HG02678 (cell line): ENCODE measurements around the gene EFCAB6.
A peak's percentile ranks its signal among the peaks of the same experiment; 100 is the strongest.

Source experiments
- ATAC-seq: cut with Tn5 transposase; IDR thresholded peaks from one replicate; pipeline ENCODE4 v1.9.1; 2021; ENCODE audit warnings: mild to moderate bottlenecking, moderate library complexity; ENCODE audit not compliant: unreplicated experiment

EFCAB6 gene

DNA sequence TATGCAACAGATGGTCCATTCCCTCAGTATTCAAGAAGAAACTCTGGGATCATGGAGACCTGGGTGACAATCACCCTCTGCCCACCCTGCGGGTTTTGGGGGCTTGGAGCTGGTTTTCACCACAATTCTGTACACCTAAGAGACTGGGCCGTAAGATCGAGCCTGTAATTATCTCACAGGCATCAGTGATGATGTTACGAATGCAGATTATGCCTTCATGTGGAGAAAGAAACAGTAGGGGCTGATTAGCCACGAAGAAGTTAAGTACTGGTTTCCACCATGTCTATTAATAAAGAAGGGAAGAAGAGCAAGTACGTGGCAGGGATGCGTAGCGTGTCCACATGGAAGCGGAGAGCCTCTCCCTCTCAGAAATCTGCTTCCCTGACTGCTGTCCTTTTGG is 5.3 kb upstream of the EFCAB6 start:
- ATAC-seq: no peak

DNA sequence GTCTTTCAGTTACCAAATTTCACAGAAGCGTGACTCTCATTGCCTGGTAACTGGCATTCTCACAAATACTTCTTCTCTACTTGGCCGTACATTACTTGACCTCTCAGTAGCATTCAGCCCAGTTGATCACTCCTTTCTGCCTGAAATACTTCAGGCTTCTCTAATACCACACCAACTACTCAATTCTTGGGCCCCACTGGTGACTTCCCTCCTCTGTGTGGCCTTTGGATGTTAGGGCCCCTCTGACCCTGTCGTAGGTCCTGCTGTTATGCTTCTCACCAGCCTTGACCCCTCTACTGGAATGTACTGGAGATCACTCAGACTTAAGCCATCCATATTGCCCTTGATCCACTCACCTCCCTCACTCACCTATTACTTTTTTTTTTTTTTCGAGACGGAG is 2.2 kb upstream of the EFCAB6 start:
- ATAC-seq: no peak

DNA sequence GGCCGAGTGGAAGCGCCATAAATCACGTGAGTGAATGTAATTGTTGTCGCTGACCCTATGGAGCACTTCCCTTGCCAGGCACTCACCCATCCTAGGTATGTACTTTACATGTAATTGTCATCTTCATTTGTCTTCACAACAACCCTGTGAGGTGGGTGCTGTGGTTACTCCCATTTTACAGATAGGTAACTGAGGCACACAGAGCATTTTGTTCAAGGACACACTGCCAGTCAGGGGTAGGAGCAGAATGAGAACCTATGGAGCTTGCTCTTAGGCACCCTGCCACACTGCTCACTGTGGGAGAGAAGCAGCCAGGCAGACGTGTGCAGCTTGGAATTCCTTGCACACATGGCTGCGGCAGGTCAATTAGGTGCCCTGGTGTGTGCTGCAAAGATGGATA is 785 bp upstream of the EFCAB6 start:
- ATAC-seq: no peak

DNA sequence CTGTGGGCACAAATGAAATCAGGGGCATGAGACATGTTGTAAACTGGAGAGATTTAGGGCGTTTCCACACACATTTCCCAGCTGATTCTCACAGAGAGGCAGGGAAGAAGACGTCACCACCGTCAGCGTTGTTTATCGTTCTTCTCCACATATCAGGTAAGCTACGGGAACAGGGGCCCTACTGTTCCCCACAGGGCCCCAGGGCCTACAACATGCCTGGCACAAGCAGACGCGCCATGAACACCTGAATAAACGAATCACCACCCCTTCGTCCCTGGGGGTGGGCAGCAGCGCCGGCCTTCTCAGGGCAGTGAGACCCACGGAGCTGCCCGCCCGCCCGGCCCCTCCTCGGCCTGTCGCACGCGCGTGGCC is 342 bp downstream of the EFCAB6 start:
- ATAC-seq: no peak

DNA sequence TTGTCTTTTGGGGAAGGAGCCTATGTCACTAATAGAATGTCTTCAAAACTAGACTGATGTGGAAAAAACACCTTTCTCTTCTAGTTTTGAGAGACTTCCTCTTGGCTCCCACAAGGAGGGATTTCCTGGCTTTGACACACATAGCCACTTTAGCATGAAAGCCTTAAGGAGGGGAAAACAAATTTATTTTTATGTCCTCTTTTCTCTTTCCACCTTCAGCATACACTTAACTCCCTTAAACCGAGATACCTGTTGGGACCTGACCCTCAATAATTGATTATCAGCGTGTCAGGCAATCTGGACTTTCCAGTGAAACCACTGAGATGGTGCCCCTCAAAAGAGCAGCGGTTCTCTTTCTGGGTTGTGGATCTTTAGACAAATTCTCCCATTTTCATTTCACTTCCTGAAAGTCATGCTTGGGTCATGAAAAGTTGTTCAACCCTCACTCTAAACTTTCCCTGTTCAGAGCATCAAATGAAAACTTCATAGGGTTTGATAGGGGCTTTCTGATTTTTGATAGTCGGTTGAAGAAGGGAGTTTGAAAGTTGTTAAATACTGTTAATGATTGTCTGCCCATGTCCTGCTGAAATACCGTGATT is 9.1 kb downstream of the EFCAB6 start:
- no peak for ATAC-seq

DNA sequence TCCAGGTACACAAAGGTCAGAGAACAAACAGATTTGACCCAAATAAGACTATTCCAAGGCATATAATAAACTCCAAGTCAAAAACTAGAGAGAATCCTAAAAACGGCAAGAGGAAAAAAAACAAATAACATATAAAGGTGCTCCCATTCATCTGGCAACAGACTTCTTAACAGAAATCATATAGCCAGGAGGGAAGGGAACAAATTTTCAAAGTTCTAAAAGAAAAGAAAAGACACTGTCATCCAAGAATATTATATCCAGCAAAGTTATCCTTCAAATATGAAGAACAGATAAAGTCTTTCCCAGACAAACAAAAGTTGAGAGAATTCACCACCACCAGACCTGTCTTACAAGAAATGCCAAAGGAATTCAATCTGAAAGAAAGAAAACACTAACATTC is 11.1 kb downstream of the EFCAB6 start:
- no peak for ATAC-seq

DNA sequence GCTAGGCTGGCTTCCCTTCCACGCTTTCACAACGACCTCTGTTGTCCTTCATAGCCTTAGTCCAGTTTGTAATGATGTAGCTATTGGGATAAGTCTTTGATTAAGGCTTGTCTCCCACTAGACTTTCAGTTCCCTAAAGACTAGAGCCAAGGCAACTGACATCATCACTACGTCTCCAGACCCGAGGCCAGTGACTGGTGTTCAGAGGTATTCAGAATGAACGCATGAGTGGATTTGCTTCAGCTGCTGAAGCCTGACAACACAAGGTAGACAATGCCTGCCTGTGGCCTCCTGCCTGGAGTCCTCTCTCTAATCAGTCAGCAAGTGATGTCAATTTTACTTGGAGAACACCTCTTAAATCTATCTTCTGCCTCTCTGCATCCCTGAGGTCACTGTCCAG is 13.6 kb downstream of the EFCAB6 start:
- ATAC-seq: peak; percentile 42

DNA sequence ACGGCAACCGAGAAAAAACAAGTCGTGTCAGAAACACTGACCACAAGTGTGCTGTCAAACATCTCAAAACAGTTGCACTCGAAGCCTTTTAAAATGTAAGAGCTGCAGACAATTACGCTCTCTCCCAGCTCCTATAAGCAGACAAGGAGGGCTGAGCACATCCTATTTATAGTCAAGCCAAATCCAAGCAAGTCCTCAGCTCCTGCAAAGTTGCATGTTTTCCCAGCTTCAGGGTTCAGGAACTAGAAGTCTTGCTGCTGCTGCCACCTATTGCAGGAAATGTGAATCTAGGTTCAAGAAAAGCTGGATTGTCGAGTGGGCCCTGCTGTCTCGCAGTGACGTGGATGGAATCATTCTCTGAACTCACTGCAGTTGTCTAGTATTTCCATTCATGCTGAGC is 15.5 kb downstream of the EFCAB6 start:
- no peak for ATAC-seq

DNA sequence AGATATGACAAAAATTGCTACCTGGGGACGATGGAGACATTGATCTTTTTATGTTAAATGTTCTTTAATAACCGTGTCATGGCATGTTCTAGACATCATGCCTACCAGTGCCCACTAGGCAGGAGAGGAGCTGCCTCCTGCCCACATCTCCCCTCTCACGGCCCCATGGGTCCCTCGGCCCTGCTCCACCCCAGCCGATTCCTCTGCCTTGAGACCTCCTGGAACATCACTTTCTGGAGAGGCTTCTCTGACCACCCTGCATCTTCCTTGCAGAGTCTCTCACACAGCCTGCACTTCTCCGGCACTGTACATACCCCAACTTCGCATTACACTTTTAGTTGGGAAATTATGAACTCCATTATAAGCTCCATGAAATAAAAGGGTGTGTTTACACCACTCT is 16.8 kb downstream of the EFCAB6 start:
- ATAC-seq: no peak

DNA sequence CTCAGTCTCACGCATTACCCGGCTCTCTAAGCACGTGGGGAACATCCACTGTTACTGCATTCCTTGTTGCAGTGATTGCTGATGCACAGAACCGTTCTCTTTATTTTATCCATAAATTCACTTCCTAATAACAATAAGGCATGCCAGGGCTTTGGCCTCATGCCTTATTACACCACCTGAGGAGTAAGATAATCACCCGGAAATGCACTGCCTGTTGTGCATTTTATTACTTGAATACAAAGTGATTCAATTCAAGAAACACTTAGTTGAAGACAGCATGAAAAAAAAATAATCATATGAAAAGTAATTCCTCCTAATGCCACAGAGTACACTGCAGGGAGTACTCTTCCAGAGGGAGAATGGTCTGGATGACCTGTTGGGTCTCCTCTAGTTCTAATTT is 19.2 kb downstream of the EFCAB6 start:
- ATAC-seq: no peak

DNA sequence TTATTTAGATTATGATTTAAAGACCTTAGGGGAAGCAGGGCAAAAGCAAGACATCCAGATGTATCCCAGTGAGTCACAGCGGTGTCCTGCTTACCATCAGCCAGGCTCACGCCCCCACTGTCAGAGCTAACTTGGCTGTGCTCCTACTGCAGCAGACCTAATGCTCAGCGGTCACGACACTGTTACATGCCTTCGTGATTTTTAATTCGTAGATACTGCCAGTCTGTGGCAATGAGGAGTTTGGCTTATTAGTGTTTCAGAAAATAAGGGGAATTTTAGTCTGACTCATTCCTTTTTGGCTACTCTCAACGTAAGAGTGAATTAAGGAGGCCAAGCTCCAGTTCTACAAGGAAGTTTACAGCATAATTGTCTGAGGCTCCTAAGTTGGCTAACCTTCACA is 22.7 kb downstream of the EFCAB6 start:
- ATAC-seq: no peak

DNA sequence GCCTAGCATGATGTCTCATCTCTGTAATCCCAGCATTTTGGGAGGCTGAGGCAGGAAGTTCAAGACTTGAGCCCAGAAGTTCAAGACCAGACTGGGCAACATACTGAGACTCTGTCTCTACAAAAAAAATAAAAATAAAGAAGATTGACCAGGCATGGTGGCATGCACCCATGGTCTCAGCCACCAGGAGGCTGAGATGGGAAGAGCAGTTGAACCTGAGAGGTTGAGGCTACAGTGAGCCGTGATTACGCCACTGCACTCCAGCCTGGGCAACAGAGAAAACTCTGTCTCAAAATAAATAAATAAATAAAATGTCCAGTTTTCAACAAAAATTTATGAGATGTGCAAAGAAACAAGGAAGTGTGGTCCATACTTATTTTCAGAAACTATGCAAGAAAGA is 28.3 kb downstream of the EFCAB6 start:
- ATAC-seq: no peak

DNA sequence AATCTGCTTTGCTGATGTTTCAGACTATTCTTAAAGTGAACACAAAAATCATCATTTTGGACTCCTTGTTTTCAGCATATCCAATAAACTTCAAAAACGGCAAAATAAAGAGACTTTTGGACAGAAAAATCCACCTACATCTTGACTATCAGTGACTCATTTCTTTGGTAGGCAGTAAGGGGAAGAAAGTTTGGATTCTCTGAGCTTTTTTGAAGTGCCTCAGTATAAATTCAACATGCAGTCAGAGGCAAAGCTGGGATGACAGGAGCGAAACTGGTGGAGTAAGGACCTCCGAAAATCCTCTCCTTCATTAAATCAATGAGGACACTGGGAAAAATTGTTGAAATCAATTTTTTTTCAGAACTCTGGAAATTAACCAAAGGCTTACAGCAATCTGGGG is 29.7 kb downstream of the EFCAB6 start:
- ATAC-seq: no peak

DNA sequence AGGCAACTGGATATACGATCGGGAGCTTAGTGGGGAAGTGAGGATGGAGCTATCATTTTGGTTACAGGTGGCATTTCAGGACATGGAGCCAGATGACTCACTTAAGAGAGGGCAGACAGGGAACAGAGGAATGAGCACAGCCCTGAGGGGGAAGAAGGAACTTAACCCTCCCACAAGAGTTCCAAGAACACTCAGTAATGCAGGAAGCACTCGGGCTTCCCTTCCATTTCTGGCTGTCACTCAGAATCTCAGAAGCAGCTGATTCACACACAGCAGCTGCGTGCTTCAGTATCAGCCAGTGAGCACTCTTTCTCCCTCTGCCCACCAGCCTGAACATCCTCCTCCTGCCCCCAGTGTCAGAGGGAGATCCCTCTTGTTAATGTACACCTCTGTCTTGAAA is 34.8 kb downstream of the EFCAB6 start:
- ATAC-seq: no peak

DNA sequence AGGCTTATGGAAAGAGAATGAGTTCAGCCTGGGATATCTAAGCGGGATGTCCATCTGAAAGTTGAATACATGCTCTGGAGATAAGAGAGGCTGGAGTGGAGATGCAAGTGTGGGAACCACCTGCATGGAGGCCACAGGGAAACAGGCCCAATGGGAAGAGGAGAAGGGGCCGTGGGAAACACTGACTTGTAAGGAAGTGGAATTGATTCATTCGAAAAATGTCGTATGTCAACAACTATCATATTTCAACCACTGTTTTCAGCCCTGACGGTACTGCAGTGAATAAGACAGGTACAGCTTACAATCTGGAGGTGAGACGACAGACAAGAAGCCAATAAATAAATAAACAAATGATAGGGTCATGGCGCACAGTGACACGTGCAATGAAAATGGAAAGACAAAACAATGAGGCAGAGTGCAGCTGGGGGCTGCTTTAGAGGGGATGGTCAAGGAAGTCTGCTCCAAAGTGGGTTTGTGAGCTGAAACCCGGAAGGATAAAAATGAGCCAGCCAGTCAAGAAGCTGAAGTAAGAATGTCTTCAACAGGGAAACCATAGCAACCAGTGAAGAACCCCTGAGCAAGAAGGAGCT is 35.9 kb downstream of the EFCAB6 start:
- no peak for ATAC-seq

DNA sequence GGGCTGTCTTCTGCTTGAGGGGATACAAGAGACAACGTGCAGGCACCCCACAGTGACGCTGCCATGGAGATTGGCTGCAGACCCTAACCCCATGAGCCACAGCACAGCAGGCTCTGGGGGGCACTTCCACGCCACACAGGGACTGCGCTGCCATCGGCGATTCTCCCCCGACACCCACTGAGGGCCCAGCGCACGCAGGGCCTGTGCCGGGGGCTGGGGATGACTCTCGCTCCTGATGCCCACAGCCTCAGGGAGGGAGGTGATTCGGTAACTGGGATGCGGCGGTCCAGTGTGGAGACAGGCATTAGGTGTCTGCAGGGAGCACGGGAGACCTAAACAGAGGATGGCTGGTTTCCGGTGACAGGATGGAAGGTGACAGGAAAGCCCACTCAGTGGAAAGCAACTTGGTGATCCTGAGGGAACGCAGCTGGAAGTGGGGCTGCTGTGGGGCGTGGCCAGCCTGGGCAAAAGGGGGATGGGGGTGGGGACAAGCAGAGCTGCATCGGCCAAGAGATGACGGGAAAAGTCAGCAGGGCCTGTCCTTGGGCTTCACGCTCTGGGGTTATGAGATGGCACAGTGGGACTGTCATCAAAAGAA is 37.7 kb downstream of the EFCAB6 start:
- ATAC-seq: no peak

DNA sequence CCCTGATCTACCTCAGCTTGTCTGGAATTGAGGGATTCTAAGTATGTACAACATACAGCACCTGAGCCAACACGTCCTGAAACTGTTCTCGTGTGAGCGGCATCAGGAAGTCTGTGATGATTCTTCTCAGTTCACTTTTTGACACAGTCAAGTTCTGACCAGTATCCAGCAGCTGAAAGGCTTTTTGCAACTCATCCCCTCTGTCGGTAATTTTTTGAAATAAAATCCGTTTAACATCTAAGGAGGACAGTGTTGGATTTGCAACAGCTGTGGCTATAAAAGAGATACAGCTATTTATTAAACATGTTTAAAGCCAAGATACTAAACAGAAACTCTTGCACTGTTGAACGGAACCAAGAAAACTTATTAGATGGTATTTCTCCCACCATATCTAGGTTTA is 39.3 kb downstream of the EFCAB6 start:
- no peak for ATAC-seq

DNA sequence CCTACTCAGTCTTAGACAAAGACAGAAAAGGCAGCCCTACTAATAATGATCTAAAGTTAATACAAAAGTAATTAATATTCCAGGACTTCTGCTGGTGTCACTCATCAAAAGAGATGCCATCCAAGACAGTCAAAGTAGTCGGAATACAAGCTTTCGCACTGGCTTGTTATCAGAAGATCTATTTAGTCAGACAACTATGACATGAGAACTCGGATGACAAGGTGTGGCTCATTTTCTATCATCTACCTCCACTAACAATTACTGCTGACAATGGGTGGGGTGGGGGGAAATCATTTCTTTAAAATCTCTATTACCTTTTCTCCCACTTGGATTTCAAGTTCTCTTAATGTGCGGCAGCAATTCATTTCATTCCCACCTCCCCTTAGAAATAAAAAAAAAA is 56.7 kb downstream of the EFCAB6 start:
- no peak for ATAC-seq

DNA sequence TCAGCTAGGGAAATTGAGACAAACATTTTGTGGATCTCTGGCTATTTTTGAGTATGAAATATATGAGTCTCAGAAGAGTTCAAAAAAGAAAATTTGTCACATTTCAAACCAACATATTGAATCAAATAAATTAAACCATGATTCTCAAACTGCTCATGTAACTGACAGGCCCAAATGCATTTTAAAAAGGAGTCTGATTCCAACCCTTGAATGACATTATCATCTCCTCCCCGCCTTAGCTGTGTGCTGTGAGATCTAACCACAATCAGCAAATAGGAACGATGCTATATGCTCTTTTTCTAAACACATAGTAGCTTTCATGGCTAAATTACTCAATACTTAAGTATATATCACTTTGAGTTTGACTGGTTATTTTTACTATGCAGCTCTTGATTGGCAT is 57.1 kb downstream of the EFCAB6 start:
- ATAC-seq: no peak

DNA sequence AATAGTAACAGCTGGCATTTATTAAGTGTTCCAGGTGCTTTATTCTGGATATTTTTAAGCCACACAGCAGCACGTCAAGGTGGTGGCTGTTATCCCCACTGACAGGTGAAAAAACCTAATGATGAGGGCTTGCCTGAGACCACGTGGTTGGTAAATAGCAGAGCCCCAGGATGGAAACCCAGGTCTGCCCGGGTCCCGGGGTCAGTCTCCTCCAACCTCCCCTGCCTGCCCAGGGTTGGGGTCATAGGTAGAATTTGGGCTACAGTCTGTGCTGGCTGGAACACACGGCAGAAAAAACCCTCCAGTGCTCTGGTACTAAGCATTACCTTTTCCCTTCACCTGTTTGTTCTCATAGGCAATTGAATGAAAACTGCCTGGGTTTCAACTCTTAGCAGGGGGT is 57.9 kb downstream of the EFCAB6 start:
- no peak for ATAC-seq

DNA sequence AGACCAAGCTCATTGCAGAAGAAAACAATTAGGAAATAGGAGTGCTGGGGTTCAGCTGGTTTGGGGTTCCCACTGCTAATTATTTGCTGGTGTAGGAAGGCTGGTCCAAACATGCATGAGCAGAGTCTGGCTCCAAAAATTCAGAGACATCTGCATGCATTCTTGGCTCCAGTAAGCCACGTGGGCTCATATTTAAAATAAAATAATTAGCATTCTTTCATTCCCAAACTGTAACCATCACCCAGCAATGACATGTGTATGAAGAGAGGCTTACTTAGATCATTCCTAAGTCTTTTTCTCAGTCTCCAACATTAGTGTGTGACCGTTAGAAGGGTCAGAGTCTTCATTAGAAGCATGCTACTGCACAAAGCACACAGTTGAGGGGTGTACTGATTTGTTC is 58.4 kb downstream of the EFCAB6 start:
- no peak for ATAC-seq

DNA sequence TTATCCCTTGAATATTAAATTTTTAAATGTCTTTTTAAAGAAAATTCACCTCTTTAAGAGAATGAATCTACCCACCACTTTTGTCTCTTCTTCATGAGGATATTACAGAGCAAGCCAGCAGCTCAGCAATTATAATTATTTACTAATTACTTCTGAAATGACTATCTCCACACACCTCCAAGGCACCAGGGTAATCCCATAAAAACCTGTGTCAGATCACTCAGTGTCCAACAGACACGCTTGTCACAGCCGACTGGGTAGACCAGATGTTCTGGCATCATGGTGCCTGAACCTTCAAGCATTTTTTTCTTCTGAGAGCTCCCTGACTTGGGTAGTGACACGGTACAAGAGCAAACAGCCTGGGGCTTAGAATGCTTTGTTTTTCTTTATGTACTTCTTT is 61.4 kb downstream of the EFCAB6 start:
- no peak for ATAC-seq

DNA sequence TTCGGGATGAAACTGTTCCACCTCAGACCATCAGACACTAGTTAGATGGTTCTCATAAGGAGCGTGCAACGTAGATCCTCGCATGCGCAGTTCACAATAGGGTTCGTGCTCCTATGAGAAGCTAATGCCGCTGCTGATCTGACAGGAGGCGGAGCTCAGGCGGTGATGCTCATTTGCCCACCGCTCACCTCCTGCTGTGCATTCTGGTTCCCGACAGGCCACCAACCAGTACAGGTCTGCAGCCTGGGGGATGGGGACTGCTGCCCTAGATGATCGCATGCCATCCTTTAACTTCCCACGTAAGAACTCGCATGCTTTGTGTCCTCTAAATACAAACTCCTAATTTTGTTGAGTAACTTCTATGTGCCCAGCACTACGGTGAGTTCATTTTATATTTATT is 62.6 kb downstream of the EFCAB6 start:
- ATAC-seq: no peak
